Measurements from ENCODE around the gene SEC14L1.
A peak's percentile ranks its signal among the peaks of the same experiment; 100 is the strongest.
"Not testable (repeated sequence)": the region's sequence is repeated elsewhere in the genome, so short reads cannot be mapped to it uniquely, and the experiment has no call there.

SEC14L1 gene

GRCh38 chr17:77242118-77242851 is 101.5 kb downstream of the SEC14L1 start:
- DNase-seq: no peak

- DNase-seq: no peak
Measured at GRCh38 chr17:77245162-77245926, 104.6 kb downstream of the SEC14L1 start.

GRCh38 chr17:77246110-77247047 is 105.6 kb downstream of the SEC14L1 start:
- DNase-seq: no peak

- DNase-seq: peak; percentile 88
Measured at GRCh38 chr17:77247048-77247541, 106.3 kb downstream of the SEC14L1 start.

DNA sequence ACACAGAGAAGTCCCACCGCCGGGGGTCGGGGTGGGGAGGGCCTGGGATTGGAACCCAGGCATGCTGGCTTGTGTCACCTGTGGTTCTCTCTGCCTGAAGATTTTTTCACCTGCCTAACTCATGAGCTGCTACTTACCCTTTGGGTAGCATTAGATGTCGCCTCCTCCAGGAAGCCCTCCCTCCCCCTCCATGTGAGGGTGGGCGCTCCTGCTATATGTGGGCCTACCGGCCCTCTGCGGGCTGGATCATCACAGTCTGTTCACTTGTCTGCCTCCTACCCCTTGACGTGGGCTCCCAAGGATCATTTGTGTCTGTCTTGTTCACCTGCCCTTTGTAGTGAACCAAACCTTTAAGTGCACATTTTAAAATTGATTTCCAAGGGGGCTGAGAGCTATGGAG is 106.8 kb downstream of the SEC14L1 start:
- DNase-seq: no peak

- peak; percentile 37 for DNase-seq
Measured at GRCh38 chr17:77248216-77249114, 107.7 kb downstream of the SEC14L1 start.

DNA sequence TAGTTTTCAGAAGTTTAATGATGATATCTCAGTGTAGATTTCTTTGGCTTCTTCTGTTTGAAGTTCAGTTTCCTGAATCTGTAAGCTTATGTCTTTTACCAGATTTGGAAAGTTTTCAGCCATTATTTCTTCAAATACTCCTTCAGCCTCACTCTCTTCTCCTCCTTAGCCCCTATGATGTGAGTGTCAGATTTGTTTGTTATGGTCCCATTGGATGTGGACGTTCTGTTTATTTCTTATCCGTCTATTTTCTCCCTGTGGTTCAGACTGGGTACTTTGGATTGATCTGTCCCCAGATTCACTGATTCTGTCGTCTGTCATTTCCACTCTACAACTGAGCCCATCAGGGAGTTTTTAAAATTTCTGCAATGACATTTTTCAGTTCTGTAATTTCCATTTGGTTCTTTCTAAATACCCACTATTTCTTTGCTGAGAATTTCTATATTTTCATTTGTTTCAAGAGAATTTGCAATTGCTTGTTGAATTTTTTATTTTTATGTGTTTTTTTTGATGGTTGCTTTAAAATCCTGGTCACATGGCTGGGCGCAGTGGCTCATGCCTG is 110.9 kb downstream of the SEC14L1 start:
- no peak for DNase-seq

DNA sequence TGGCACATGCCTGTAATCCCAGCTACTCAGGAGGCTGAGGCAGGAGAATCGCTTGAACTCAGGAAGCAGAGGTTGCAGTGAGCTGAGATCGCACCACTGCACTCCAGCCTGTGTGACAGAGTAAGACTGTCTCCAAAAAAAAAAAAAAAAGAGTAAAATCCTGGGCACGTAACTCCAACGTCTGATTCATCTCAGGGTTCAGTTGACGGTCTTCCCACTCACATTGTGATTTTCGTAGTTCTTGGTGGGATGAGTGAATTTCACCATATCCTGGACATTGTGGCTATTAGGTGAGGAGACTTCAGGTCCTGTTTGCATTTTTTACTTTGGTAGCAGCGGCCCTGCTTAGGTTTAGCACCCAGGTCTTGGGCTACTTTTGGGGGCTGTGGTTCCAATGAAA is 111.5 kb downstream of the SEC14L1 start:
- not testable (repeated sequence) for DNase-seq

DNA sequence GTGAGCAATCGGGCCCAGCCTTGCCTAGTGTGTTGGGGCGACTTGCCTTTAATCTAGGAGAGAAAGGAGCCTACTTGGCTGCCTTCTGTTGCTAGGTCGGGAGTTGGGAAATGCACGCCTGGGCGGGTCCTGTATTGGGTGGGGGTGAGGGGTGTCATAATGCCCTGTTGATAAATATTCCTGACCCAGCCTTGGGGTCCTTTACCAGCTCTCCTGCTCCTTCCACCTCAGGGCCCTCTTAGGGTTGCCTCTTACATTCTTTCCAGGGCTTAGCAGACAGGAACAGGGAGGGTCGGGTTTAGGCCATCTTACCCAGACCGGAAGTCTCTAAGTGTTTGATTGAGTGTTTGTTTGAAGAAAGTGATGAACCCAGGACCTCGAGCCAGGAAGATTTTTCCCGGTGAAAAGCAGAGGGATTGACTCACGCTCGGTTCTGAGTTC is 112.9 kb downstream of the SEC14L1 start:
- peak; percentile 28 for DNase-seq

DNA sequence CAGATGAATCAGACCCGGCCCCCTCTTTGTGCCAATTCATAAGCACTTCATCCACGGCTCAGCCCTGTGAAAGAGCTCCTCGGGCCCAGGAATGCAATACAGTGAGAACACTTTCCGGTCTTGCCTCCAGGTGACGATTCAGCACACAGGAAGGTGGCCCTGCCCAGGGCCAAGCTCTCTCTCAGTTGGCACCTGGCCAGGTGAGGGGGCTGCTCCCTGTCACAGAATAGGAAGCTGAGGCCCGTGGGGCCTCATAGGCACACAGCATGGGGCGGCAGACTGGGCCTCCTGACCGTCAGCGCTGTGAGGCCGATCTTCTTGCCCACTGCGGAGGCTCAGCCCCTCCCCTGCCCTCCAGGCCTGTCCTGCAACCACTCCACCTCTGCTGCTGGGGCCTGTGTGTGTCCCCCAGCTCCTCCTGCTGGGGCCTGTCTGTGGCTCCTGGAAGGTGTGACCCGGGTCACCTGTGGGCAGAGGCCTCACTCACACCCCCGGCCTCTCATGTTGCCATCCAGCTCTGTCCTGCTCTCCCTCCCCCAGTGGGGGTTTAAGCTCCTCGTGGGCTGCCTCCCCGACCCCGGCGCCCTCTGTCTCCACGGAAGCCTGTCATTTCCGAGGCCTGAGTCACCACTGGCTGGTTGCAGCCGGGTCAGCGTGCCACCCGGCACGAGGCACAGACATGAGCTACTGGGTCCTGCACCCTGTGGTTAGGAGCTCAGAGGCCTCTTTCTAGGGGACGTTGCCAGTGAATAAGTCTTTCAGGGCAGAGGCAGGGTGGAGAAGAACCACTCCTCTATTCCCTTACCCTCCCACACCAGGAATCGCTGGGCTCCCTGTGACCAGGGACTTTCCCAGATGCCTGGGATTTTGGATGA is 114.4 kb downstream of the SEC14L1 start:
- no peak for DNase-seq

DNA sequence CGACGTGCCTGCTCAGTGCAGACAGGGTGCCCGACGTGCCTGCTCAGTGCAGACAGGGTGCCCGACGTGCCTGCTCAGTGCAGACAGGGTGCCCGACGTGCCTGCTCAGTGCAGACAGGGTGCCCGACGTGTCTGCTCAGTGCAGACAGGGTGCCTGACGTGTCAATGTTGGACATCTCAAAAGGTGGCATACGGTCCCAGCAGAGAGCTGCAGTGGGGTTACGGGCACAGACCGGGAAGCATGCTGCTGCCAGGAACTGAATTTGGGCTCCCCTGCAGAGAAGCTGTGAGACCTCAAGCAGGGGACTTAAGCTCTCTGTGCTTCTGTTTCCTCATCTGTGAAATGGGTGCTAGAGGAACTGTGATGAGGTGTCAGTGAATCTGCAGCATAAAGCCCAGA is 115.2 kb downstream of the SEC14L1 start:
- not testable (repeated sequence) for DNase-seq

GRCh38 chr17:77256710-77257109 is 115.9 kb downstream of the SEC14L1 start:
- no peak for DNase-seq

DNA sequence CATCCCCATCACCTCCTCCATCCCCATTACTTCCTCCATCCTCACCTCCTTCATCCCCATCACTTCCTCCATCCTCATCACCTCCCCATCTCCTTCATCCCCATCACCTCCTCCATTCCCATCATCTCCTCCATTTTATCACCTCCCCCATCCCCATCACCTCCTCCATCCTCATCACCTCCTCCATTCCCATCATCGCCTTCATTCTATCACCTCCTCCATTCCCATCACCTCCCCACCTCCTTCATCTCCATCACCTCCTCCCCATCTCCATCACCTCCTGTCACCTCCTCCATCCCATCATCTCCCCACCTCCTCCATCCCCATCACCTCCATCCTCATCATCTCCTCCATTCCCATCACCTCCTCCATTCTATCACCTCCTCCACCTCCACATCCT is 116.4 kb downstream of the SEC14L1 start:
- DNase-seq: no peak

- DNase-seq: no peak
Measured at GRCh38 chr17:77257596-77258458, 117.1 kb downstream of the SEC14L1 start.

GRCh38 chr17:77258638-77259037 is 117.9 kb downstream of the SEC14L1 start:
- DNase-seq: peak; percentile 96

DNA sequence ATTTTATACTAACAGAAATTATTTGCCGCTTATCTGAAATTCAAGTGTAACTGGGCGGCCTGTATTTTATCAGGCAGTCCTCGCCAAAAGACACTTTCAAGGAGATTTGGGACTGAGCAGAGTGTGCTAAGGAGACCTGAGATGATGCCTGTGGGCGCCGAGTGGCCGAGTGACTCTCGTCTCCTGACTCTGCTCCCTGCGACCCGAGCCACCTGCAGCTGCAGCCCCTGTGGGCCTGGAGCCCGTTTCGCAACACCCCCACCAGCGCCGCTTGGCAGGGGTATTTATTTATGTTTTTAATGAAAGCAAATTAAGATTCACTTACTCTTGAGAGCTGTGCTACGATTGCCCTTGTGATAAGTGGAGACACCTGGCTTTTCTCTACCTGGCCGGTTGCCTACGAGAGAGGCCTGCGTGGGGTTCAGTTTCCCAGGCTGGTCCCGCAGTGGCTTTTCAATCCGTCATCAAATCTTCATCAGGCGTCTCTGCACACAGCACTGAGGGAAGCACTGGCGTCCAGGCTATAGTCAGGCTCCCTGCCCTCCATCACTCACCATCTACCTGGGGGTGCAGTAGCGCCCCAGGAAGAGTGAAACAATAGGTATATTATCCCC is 124.0 kb downstream of the SEC14L1 start:
- DNase-seq: no peak

DNA sequence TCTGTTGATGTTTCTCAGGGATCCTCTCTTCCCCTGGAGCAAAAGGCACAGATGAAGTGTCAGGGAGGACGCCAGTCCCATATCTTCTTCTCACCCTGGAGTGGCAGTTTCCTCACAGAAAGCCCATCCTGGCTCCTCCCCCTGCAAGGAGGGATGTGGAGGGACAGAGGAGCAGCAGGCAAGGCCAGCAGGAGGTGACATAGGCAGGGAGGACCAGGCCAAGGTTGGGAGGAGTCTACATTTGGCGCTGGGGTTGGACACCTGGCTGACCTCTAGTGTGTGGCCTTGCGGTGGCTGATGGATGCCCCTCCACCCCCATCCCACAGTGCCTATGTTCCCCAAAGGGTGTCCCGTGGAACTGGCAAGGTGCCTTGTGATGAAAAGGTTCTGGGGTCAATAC is 125.4 kb downstream of the SEC14L1 start:
- DNase-seq: no peak
